Spinal cord (tissue), 10 donors: ENCODE data around the gene MSI2. TPM values are rescaled to one million over a fixed set of nuclear protein-coding genes. Genes with fewer than 3 reads are reported as not detected.
A peak's percentile ranks its signal among the peaks of the same experiment; 100 is the strongest.

Source experiments
- DNase-seq, 6 donors: peaks; one replicate each; pipeline versions ENCODE4 v3.0.0 to v3.0.0-alpha.2; 2013 to 2015; ENCODE audit warnings: low spot score in 6 of 6, low read depth in 4 of 6
- H3K27ac ChIP-seq: one replicate; pipeline ENCODE4 v1.5.1; 2013; ENCODE audit warnings: low read depth, low read length, control low read depth
- H3K27me3 ChIP-seq: one replicate; pipeline ENCODE4 v1.6.1; 2013; ENCODE audit warnings: low read length; ENCODE audit not compliant: control insufficient read depth, insufficient read depth
- H3K36me3 ChIP-seq: one replicate; pipeline ENCODE4 v1.6.1; 2013; ENCODE audit warnings: low read length; ENCODE audit not compliant: control insufficient read depth, insufficient read depth
- H3K4me1 ChIP-seq: one replicate; pipeline ENCODE4 v1.6.1; 2013; ENCODE audit warnings: low read length; ENCODE audit not compliant: control insufficient read depth, insufficient read depth
- H3K4me3 ChIP-seq: one replicate; pipeline ENCODE4 v1.5.1; 2013; ENCODE audit warnings: low read depth, low read length, control low read depth
- H3K9me3 ChIP-seq: one replicate; pipeline ENCODE4 v1.6.1; 2013; ENCODE audit warnings: low read length; ENCODE audit not compliant: control insufficient read depth, insufficient read depth
- WGBS: methylation state at CpG from one replicate; pipeline ENCODE4 v1.1.5; 2013; ENCODE audit warnings: missing lambda C conversion rate; ENCODE audit not compliant: insufficient coverage; 5-methylcytosine and 5-hydroxymethylcytosine counted together
- polyA plus RNA-seq, 2 donors: library from polyadenylated mRNA; unstranded; fragments of 120-200 nt; gene quantifications; one replicate each; pipeline ENCODE4 v1.2.1, GENCODE V29; 2013; ENCODE audit not compliant: insufficient read length in 2 of 2
- total RNA-seq, 2 donors: library from RNA; depleted of rRNA in 1 of 2; stranded (reverse); fragments of 120-200 nt in 1 of 2; fragments of >200 nt in 1 of 2; gene quantifications; one replicate each; pipeline versions ENCODE4 v1.2.3 to v1.2.4, GENCODE V29; 2013 to 2014
- donor health status: healthy.

The MSI2 gene
- total and polyA plus RNA-seq, 4 donors = 92.8 to 167 (median 109) TPM

DNA sequence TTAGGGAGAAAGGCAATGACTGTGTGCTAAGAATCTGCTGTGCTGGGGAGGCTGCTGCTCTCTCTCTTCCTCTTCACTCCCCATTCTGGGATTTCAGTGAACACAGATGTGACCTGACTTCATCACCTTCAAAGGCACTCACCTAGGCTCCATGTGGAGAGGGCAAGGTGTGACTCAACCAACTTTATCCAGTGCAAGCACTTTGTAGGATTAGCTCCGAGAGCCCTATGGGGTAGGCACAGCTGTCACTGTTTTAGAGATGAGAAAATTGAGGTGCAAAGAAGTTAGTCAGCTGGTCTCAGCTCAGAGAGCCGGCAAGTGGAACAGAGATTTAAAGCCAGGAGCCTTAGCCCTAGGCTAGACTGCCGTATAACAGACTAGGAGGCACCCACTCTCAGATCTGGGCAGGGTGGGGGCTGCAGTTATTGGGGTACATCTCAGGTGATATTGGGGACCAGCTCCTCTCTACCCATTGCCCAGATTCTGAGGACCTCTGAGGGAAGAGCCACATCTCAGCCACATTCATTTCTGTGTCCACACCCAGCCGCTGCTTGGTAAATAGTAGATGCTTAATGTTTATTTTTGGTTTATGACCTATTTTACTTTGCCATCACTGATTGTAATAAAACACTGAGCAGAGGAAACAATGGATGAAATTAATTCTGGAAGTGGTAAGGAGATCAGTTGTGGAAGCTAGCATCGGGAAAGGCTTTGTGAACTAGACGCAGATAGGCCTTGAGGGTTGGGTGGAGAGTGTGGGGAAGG, 350.0 kb downstream of the MSI2 start:
- no peaks in the 10 kb centered on the region for H3K9me3 ChIP-seq
- DNase-seq = no peak
- peaks cover 61% of the 10 kb centered on the region for H3K4me1 ChIP-seq
- 88% methylated on average over 5 of the region's 6 CpGs for WGBS
- H3K27ac ChIP-seq = peak overlapping the region; percentile 77
- H3K36me3 ChIP-seq = peaks cover 11% of the 10 kb centered on the region
- no peaks in the 10 kb centered on the region for H3K27me3 ChIP-seq
- no peak overlapping the region for H3K4me3 ChIP-seq

DNA sequence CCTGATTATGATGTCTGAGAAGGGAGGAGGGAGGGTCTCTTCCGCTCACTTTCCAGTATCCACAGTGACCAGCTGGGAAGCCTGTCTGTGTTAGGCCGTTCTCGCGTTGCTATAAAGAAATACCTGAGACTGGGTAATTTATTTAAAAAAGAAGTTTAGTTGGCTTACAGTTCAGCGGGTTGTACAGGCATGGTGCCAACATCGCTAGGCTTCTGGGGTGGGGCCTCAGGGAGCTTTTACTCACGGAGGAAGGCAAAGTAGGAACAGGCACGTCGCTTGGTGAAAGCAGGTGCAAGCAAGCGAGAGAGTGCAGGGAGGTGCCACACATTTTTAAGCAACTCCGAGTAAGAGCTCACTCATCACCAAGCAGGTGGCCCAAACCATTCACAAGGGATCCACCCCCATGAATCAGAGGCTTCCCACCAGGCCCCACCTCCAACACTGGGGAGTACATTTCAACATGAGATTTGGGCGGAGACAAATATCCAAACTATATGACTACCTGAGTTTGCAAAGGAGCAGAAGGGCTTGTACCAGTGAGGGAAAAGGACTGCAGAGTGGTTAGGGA, 351.3 kb downstream of the MSI2 start:
- Histone ChIP-seq H3K4me1 (peaks cover 64% of the 10 kb centered on the region), H3K9me3 (no peaks in the 10 kb centered on the region), H3K36me3 (peaks cover 12% of the 10 kb centered on the region), H3K4me3 (no peak overlapping the region), H3K27me3 (no peaks in the 10 kb centered on the region), H3K27ac (no peak overlapping the region)
- DNase-seq = no peak
- 87% methylated on average over 7 of the region's 12 CpGs for WGBS

DNA sequence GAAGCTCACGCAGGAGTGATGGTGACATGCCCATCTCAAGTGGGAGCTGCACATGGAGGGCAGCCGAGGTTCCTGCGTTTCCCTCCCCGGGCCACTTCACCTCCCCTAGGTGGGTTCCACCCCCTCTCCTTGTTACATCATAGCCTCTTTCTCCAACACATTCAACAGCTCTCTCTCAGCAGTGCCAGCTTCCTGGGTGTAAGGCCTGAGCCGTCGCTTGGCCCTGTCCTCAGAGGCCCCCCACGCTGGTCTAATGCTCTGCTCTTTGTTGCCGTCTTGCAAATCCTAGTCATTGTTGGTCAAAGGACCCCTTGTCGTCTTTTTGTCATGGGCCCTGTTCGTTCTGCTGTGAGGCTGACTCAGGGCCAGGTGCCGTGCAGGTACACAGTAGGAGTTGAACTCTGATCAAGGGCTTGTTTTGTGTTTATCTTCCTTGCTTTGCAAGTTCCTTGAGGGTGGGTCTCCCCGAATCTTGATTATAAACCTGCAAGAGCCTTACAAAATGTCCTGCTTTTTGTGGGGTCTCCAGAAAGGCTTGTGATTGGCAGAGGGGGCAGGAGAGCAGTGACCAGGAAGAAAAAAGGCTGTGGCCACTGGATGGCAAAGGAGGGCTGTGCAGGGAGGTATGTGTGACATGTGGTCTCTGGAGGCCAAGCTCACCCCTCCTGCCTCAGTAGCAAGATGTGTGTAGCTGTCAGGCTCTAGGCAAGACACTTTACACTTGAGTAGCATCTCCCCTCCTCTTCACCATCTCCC, 352.2 kb downstream of the MSI2 start:
- Histone ChIP-seq H3K4me1 (peaks cover 56% of the 10 kb centered on the region), H3K9me3 (no peaks in the 10 kb centered on the region), H3K4me3 (no peak overlapping the region), H3K27me3 (no peaks in the 10 kb centered on the region), H3K36me3 (peaks cover 10% of the 10 kb centered on the region), H3K27ac (no peak overlapping the region)
- DNase-seq = no peak
- 80% methylated on average over 12 of the region's 12 CpGs for WGBS

GRCh38 chr17:57609125-57609877, 353.0 kb downstream of the MSI2 start:
- no peak for DNase-seq
- no peak overlapping the region for H3K27ac ChIP-seq
- no peak overlapping the region for H3K4me3 ChIP-seq
- no peaks in the 10 kb centered on the region for H3K9me3 ChIP-seq
- no peaks in the 10 kb centered on the region for H3K27me3 ChIP-seq
- peaks cover 10% of the 10 kb centered on the region for H3K36me3 ChIP-seq
- 79% methylated on average over 10 of the region's 11 CpGs for WGBS
- peaks cover 49% of the 10 kb centered on the region for H3K4me1 ChIP-seq

DNA sequence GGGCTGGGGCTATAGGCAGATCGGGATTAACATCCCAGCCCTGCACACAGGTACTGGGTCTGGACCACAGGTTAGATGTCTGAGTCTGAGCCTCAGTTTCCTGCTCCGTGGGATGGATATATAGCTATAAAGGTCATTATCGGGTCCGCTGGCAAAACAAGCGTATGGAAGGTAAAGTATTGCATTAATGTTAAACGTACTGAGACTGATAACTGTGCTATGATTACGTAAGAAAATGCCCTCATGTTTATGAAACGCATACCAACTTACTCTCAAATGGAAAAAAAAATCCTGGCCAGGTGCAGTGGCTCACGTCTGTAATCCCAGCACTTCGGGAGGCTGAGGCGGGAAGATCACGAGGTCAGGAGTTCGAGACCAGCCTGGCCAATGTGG, 353.6 kb downstream of the MSI2 start:
- no peaks in the 10 kb centered on the region for H3K27me3 ChIP-seq
- peaks cover 43% of the 10 kb centered on the region for H3K4me1 ChIP-seq
- H3K27ac ChIP-seq = no peak overlapping the region
- peaks cover 10% of the 10 kb centered on the region for H3K36me3 ChIP-seq
- no peaks in the 10 kb centered on the region for H3K9me3 ChIP-seq
- no peak for DNase-seq
- WGBS = 96% methylated on average over 11 of the region's 13 CpGs
- H3K4me3 ChIP-seq = no peak overlapping the region

GRCh38 chr17:57612202-57613071, 356.1 kb downstream of the MSI2 start:
- Histone ChIP-seq H3K36me3 (peaks cover 12% of the 10 kb centered on the region), H3K4me1 (peaks cover 23% of the 10 kb centered on the region), H3K27ac (no peak overlapping the region), H3K4me3 (no peak overlapping the region), H3K9me3 (peaks cover 2% of the 10 kb centered on the region), H3K27me3 (no peaks in the 10 kb centered on the region)
- 54% methylated on average over 8 of the region's 12 CpGs for WGBS
- peak in 1 of 6 donors; percentile 91 for DNase-seq

DNA sequence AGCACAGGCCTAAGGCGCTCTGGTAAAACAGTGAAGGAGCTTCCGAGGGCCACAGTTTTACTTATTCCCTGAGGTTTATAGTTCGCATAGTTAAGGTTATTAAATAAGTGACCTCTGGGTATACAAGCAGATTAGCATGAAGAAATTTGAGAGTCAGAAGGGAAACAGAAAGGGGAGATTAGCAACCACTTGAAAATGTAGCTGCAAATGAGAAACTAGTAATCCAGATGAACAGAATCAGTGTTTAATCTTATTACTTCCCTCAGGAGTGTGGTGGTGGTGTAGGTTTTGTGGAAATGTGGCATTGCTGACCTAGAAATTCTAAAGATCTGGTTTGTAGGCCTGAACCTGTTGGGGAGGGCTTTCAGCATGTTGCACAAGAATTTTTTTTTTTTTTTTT, 358.4 kb downstream of the MSI2 start:
- Histone ChIP-seq H3K27ac (no peak overlapping the region), H3K4me1 (peaks cover 4% of the 10 kb centered on the region), H3K36me3 (peaks cover 17% of the 10 kb centered on the region), H3K9me3 (peaks cover 2% of the 10 kb centered on the region), H3K27me3 (no peaks in the 10 kb centered on the region), H3K4me3 (no peak overlapping the region)
- 82% methylated on average over 3 of the region's 3 CpGs for WGBS
- no peak for DNase-seq

DNA sequence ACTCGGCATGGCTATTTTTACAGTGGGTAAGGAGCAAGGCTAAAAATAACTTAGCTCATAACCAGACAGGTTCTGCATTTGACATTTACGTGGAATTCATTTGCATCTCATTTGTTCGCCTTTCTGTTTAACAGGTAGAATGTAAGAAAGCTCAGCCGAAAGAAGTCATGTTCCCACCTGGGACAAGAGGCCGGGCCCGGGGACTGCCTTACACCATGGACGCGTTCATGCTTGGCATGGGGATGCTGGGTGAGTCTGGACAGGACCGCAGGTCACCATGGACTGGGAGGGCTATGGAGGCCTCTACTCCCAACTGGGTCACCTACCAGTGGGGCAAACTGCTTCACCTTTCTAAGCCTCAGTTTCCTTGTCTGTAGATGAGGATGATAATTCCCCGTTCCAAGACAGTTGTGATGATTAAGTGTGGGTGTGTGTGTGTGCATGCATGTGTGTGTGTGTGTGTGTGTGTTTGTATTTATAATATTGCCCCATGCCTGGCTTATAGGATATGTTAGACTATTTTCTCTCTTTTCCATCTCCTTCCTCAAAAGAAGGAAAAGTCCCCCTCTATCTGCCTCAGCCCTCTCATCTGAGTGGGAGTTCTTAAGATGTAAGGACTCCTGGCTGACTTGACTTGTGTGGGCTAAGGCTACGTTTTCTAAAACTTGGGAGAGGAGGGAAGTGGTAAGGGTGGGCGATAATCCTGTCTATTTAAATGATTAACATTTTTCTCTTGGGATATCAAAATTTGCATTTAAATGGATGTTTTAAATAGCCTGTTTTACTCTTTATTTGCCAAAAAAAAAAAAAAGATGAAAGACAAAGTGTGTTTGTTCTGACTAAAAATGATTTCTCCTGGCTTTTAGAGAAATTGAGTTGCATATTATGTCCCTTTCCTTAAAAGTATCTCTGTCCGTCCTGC, 359.8 kb downstream of the MSI2 start:
- peaks cover 3% of the 10 kb centered on the region for H3K4me1 ChIP-seq
- no peak overlapping the region for H3K4me3 ChIP-seq
- WGBS = 89% methylated on average over 4 of the region's 13 CpGs
- peaks cover 20% of the 10 kb centered on the region for H3K36me3 ChIP-seq
- H3K27me3 ChIP-seq = no peaks in the 10 kb centered on the region
- no peak for DNase-seq
- peaks cover 2% of the 10 kb centered on the region for H3K9me3 ChIP-seq
- no peak overlapping the region for H3K27ac ChIP-seq
